Esophagus muscularis mucosa (tissue), 4 donors: Measurements from ENCODE around the gene HRH2. TPM values are rescaled to one million over a fixed set of nuclear protein-coding genes. Genes with fewer than 3 reads are reported as not detected.

Experiments used
- DNase-seq: peaks from one replicate; pipeline ENCODE4 v3.0.0-alpha.2; 2017; ENCODE audit errors: extremely low spot score
- H3K27ac ChIP-seq, 4 donors: fragments of 200-600 bp; sonication (generic); replicated peaks in 1 of 4; 1 replicate in 3 of 4; 2 replicates in 1 of 4; pipeline ENCODE4 v1.5.1; 2016 to 2019; ENCODE audit warnings: mild to moderate bottlenecking in 1 of 4
- H3K27me3 ChIP-seq, 4 donors: fragments of 200-600 bp; sonication (generic); one replicate each; pipeline versions ENCODE4 v1.5.1 to v1.6.0; 2016 to 2019
- H3K36me3 ChIP-seq, 4 donors: fragments of 200-600 bp; sonication (generic); one replicate each; pipeline ENCODE4 v1.5.1; 2016 to 2019
- H3K4me1 ChIP-seq, 4 donors: fragments of 200-600 bp; sonication (generic); one replicate each; pipeline ENCODE4 v1.5.1; 2016 to 2019
- H3K4me3 ChIP-seq, 4 donors: fragments of 200-600 bp; sonication (generic); 1 replicate in 2 of 4; 2 replicates in 2 of 4; pipeline ENCODE4 v1.5.1; 2016 to 2019; ENCODE audit warnings: mild to moderate bottlenecking in 4 of 4, moderate library complexity in 1 of 4
- H3K9me3 ChIP-seq, 4 donors: fragments of 200-600 bp; sonication (generic); 1 replicate in 3 of 4; 2 replicates in 1 of 4; pipeline ENCODE4 v1.5.1; 2016 to 2019
- CTCF ChIP-seq, 3 experiments: fragments of 200-600 bp in 2 of 3; fragments of 450-650 bp in 1 of 3; sonication (generic) in 2 of 3; IDR thresholded peaks; one replicate each; pipeline ENCODE4 v1.5.1; 2017 to 2019; ENCODE audit warnings: antibody characterized with exemption in 3 of 3, mild to moderate bottlenecking in 2 of 3, moderate library complexity in 1 of 3
- EP300 ChIP-seq: sonication (generic); formaldehyde crosslinking; IDR thresholded peaks from one replicate; pipeline ENCODE4 v1.6.1; 2017; ENCODE audit warnings: antibody characterized with exemption
- POLR2A ChIP-seq: fragments of 450-650 bp; IDR thresholded peaks from one replicate; pipeline ENCODE4 v1.6.1; 2017; ENCODE audit warnings: antibody characterized with exemption, moderate library complexity, mild to moderate bottlenecking, low read depth
- POLR2AphosphoS5 ChIP-seq, 2 donors: sonication (generic); formaldehyde crosslinking; IDR thresholded peaks; one replicate each; pipeline ENCODE4 v1.6.1; 2017; ENCODE audit warnings: antibody characterized with exemption in 2 of 2
- WGBS: methylation state at CpG from one replicate; pipeline ENCODE4 v1.1.5; 2018; 5-methylcytosine and 5-hydroxymethylcytosine counted together
- intact Hi-C: fragments of 100-400 bp; cut with DNase I; formaldehyde crosslinking; loops from one replicate; pipeline ENCODE4 v1.15.1; 2023
- total RNA-seq, 4 donors: library from RNA; depleted of rRNA; stranded (reverse); fragments of >200 nt; gene quantifications; one replicate each; pipeline versions ENCODE4 v1.1.0 to v1.2.1, GENCODE V29; 2016

Gene HRH2
- total RNA-seq, 4 donors from 2014 or later, result 1.9 to 10.9 (median 2.8) TPM

- 22% methylated on average over 16 of the region's 41 CpGs for WGBS
- DNase-seq, result no peak
- no peaks in the 10 kb centered on the region for H3K36me3 ChIP-seq
- H3K27ac ChIP-seq, result peak overlapping the region in 3 of 4 donors; percentile 31 to 60 (median 52)
- H3K4me1 ChIP-seq, result peaks cover 5 to 16% (median 15%) of the 10 kb centered on the region in 4 donors
- peaks cover 0 to 81% (median 13%) of the 10 kb centered on the region in 4 donors for H3K27me3 ChIP-seq
- no peak for TF ChIP-seq POLR2AphosphoS5 (IDR thresholded peaks at IDR 0.05)
- intact Hi-C loops, result no loop called here
- H3K9me3 ChIP-seq, result no peaks in the 10 kb centered on the region
- peak overlapping the region; percentile 49 to 61 (median 52) for H3K4me3 ChIP-seq
Observed at GRCh38 chr5:175658299-175659145, 651 bp downstream of the HRH2 start.

GRCh38 chr5:175659546-175660253 is 1.8 kb downstream of the HRH2 start:
- intact Hi-C loops, result no loop called here
- no peak for DNase-seq
- Histone ChIP-seq H3K27ac (no peak overlapping the region), H3K27me3 (peaks cover 0 to 80% (median 13%) of the 10 kb centered on the region in 4 donors), H3K4me1 (peaks cover 12 to 16% (median 15%) of the 10 kb centered on the region in 4 donors), H3K9me3 (no peaks in the 10 kb centered on the region), H3K4me3 (no peak overlapping the region), H3K36me3 (no peaks in the 10 kb centered on the region)
- TF ChIP-seq CTCF (IDR thresholded peaks at IDR 0.05) (no peak), EP300 (no peak), POLR2A (no peak), POLR2AphosphoS5 (IDR thresholded peaks at IDR 0.05) (no peak)
- 65% methylated on average over 13 of the region's 13 CpGs for WGBS

- peaks cover 3 to 23% (median 5%) of the 10 kb centered on the region in 4 donors for H3K4me1 ChIP-seq
- WGBS, result 61% methylated on average over 13 of the region's 16 CpGs
- intact Hi-C loops, result no loop called here
Observed at GRCh38 chr5:175663186-175664184, 5.6 kb downstream of the HRH2 start.

GRCh38 chr5:175664723-175665122 is 6.9 kb downstream of the HRH2 start:
- no peak for TF ChIP-seq POLR2AphosphoS5 (IDR thresholded peaks at IDR 0.05)
- TF ChIP-seq POLR2A, result no peak
- no peak for TF ChIP-seq CTCF (IDR thresholded peaks at IDR 0.05)
- no peak for TF ChIP-seq EP300
- intact Hi-C loops, result no loop called here
- Histone ChIP-seq H3K4me3 (no peak overlapping the region), H3K9me3 (no peaks in the 10 kb centered on the region), H3K27ac (no peak overlapping the region), H3K27me3 (peaks cover 0 to 42% (median 0%) of the 10 kb centered on the region in 4 donors), H3K36me3 (no peaks in the 10 kb centered on the region), H3K4me1 (peaks cover 0 to 19% (median 0%) of the 10 kb centered on the region in 4 donors)
- WGBS, result 84% methylated on average over 11 of the region's 11 CpGs
- no peak for DNase-seq

More at GRCh38 chr5:175663186-175664184, 5.6 kb downstream of the HRH2 start:
- Histone ChIP-seq H3K36me3 (no peaks in the 10 kb centered on the region), H3K9me3 (no peaks in the 10 kb centered on the region), H3K4me3 (no peak overlapping the region), H3K27me3 (peaks cover 0 to 54% (median 6%) of the 10 kb centered on the region in 4 donors), H3K27ac (no peak overlapping the region)
- no peak for DNase-seq
- TF ChIP-seq POLR2A (no peak), EP300 (no peak), POLR2AphosphoS5 (IDR thresholded peaks at IDR 0.05) (no peak), CTCF (IDR thresholded peaks at IDR 0.05) (no peak)
